ENCODE results near the gene ELMO2. TPM values are rescaled to one million over a fixed set of nuclear protein-coding genes. Genes with fewer than 3 reads are reported as not detected.

ELMO2 gene
- total RNA-seq, 1 experiment from 2014 or later = 38.5 TPM

GRCh38 chr20:46354920-46355654 lies 51.3 kb downstream of the ELMO2 start:
- POLR2A ChIA-PET (ENCODE audit: low non-redundant PET) = no interaction called here
- H3K27ac ChIP-seq (ENCODE audit: low read depth, low read length, poor library complexity, severe bottlenecking) = no peak overlapping the region
- H3K9me3 ChIP-seq (ENCODE audit: low read depth, low read length, poor library complexity, severe bottlenecking) = no peaks in the 10 kb centered on the region
- intact Hi-C loops (cut with micrococcal nuclease; ENCODE audit: unreplicated experiment) = no loop called here
- H3K36me3 ChIP-seq (ENCODE audit: insufficient read depth, low read length, poor library complexity, severe bottlenecking) = peaks cover 16% of the 10 kb centered on the region
- H3K4me1 ChIP-seq (ENCODE audit: insufficient read depth, low read length, poor library complexity, severe bottlenecking) = peaks cover 7% of the 10 kb centered on the region
- CTCF ChIA-PET = no interaction called here
- H3K4me3 ChIP-seq (ENCODE audit: low read depth, low read length, poor library complexity, severe bottlenecking) = no peak overlapping the region
- no TSS peak for BruUV-seq (replicated peaks)
- no peaks in the 10 kb centered on the region for H3K27me3 ChIP-seq (replicated peaks; ENCODE audit: insufficient read depth, low read depth, low read length, poor library complexity)
- no peak for TF ChIP-seq CTCF (conservative IDR thresholded peaks at IDR 0.05; ENCODE audit: low read depth, low read length)
- TF ChIP-seq EZH2 (IDR thresholded peaks at IDR 0.05; ENCODE audit: borderline replicate concordance, low read depth, low read length, poor library complexity, severe bottlenecking) = no peak
- no peak for DNase-seq (ENCODE audit: low spot score)

GRCh38 chr20:46354207-46354555 lies 52.2 kb downstream of the ELMO2 start:
- H3K9me3 ChIP-seq (ENCODE audit: low read depth, low read length, poor library complexity, severe bottlenecking) = no peaks in the 10 kb centered on the region
- H3K4me3 ChIP-seq (ENCODE audit: low read depth, low read length, poor library complexity, severe bottlenecking) = no peak overlapping the region
- ChIA-PET CTCF (no interaction called here), POLR2A (ENCODE audit: low non-redundant PET) (no interaction called here)
- H3K27me3 ChIP-seq (replicated peaks; ENCODE audit: insufficient read depth, low read depth, low read length, poor library complexity) = no peaks in the 10 kb centered on the region
- H3K4me1 ChIP-seq (ENCODE audit: insufficient read depth, low read length, poor library complexity, severe bottlenecking) = peaks cover 16% of the 10 kb centered on the region
- TF ChIP-seq EZH2 (IDR thresholded peaks at IDR 0.05; ENCODE audit: borderline replicate concordance, low read depth, low read length, poor library complexity, severe bottlenecking) = no peak
- no peak for TF ChIP-seq CTCF (conservative IDR thresholded peaks at IDR 0.05; ENCODE audit: low read depth, low read length)
- no peak overlapping the region for H3K27ac ChIP-seq (ENCODE audit: low read depth, low read length, poor library complexity, severe bottlenecking)
- no TSS peak for BruUV-seq (replicated peaks)
- no peak for DNase-seq (ENCODE audit: low spot score)
- intact Hi-C loops (cut with micrococcal nuclease; ENCODE audit: unreplicated experiment) = no loop called here
- H3K36me3 ChIP-seq (ENCODE audit: insufficient read depth, low read length, poor library complexity, severe bottlenecking) = peaks cover 16% of the 10 kb centered on the region

- no TSS peak for BruUV-seq (replicated peaks)
- H3K36me3 ChIP-seq (ENCODE audit: insufficient read depth, low read length, poor library complexity, severe bottlenecking) = peaks cover 16% of the 10 kb centered on the region
- H3K9me3 ChIP-seq (ENCODE audit: low read depth, low read length, poor library complexity, severe bottlenecking) = no peaks in the 10 kb centered on the region
- POLR2A ChIA-PET (ENCODE audit: low non-redundant PET) = no interaction called here
- peaks cover 19% of the 10 kb centered on the region for H3K4me1 ChIP-seq (ENCODE audit: insufficient read depth, low read length, poor library complexity, severe bottlenecking)
- intact Hi-C loops (cut with micrococcal nuclease; ENCODE audit: unreplicated experiment) = no loop called here
- CTCF ChIA-PET = no interaction called here
- DNase-seq (ENCODE audit: low spot score) = no peak
- no peaks in the 10 kb centered on the region for H3K27me3 ChIP-seq (replicated peaks; ENCODE audit: insufficient read depth, low read depth, low read length, poor library complexity)
- no peak overlapping the region for H3K4me3 ChIP-seq (ENCODE audit: low read depth, low read length, poor library complexity, severe bottlenecking)
- TF ChIP-seq EZH2 (IDR thresholded peaks at IDR 0.05; ENCODE audit: borderline replicate concordance, low read depth, low read length, poor library complexity, severe bottlenecking) = no peak
- no peak for TF ChIP-seq CTCF (conservative IDR thresholded peaks at IDR 0.05; ENCODE audit: low read depth, low read length)
- H3K27ac ChIP-seq (ENCODE audit: low read depth, low read length, poor library complexity, severe bottlenecking) = no peak overlapping the region
Measured at GRCh38 chr20:46353500-46354206, 52.8 kb downstream of the ELMO2 start.

All from A673 (cell line).